ENCODE data around the gene STK10.

The STK10 gene

DNA sequence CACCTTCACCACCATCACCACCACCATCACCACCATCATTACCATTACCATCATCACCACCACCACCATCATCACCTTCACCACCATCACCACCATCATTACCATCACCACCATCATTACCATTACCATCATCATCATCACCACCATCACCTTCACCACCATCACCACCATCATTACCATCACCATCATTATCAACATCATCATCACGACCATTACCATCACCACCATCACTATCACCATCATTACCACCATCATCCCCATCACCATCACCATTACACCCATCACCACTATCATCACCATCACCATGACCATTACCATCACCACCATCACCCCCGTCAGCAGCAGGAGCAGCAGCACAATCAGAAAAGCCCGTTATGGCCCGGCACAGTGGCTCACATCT, 89.1 kb downstream of the STK10 start:
- Histone ChIP-seq H3K4me3 (ENCODE audit: low read length) (no peak overlapping the region), H4K20me1 (ENCODE audit: control insufficient read depth, insufficient read depth, low read depth, low read length) (no peaks in the 10 kb centered on the region), H3K4me2 (ENCODE audit: low read length) (no peak overlapping the region), H3K27ac (ENCODE audit: low read depth, low read length) (no peak overlapping the region), H3K36me3 (ENCODE audit: control insufficient read depth, low read length) (peaks cover 5% of the 10 kb centered on the region; the same call in 1 of the 2 replicates), H3K79me2 (ENCODE audit: control insufficient read depth, low read length) (no peaks in the 10 kb centered on the region), H3K9me3 (ENCODE audit: control insufficient read depth, insufficient read depth, low read length) (no peaks in the 10 kb centered on the region), H3F3A (ENCODE audit: control insufficient read depth, insufficient read depth) (no peaks in the 10 kb centered on the region), H3K4me1 (ENCODE audit: control insufficient read depth, low read length) (no peaks in the 10 kb centered on the region), H3K27me3 (ENCODE audit: control insufficient read depth, low read length) (no peaks in the 10 kb centered on the region), H3K9me2 (replicated peaks; ENCODE audit: control insufficient read depth, low read length) (no peaks in the 10 kb centered on the region)
- no peak for TF ChIP-seq EZH2phosphoT487 (IDR thresholded peaks at IDR 0.05; ENCODE audit: borderline replicate concordance, low read length)
- TF ChIP-seq, protein P1, sequence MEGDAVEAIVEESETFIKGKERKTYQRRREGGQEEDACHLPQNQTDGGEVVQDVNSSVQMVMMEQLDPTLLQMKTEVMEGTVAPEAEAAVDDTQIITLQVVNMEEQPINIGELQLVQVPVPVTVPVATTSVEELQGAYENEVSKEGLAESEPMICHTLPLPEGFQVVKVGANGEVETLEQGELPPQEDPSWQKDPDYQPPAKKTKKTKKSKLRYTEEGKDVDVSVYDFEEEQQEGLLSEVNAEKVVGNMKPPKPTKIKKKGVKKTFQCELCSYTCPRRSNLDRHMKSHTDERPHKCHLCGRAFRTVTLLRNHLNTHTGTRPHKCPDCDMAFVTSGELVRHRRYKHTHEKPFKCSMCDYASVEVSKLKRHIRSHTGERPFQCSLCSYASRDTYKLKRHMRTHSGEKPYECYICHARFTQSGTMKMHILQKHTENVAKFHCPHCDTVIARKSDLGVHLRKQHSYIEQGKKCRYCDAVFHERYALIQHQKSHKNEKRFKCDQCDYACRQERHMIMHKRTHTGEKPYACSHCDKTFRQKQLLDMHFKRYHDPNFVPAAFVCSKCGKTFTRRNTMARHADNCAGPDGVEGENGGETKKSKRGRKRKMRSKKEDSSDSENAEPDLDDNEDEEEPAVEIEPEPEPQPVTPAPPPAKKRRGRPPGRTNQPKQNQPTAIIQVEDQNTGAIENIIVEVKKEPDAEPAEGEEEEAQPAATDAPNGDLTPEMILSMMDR (IDR thresholded peaks at IDR 0.05; ENCODE audit: low read depth, low read length, poor library complexity, severe bottlenecking): no peak

DNA sequence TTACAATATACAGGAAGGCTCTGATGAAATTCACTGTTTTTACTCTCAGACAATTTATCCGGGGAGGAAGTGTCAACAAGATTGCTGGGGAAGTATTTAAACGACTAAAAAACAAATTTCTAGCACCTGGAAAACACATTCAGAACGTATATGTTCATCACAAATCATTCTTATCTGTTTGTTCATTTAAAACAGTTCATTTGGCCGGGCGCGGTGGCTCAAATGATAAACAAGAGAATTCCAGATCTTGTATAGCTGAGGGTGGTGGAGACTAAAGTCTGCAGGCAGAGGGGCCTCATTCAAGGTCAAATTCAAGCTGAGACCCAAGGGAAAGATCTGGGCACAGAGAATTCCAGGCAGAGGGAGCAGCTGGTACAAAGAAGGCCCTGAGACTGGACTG, 90.0 kb downstream of the STK10 start:
- no peaks in the 10 kb centered on the region for H3K9me3 ChIP-seq (ENCODE audit: control insufficient read depth, insufficient read depth, low read length)
- no peaks in the 10 kb centered on the region for H3K27me3 ChIP-seq (ENCODE audit: control insufficient read depth, low read length)
- H3K9me2 ChIP-seq (replicated peaks; ENCODE audit: control insufficient read depth, low read length): no peaks in the 10 kb centered on the region
- no peaks in the 10 kb centered on the region for H3F3A ChIP-seq (ENCODE audit: control insufficient read depth, insufficient read depth)
- peaks cover 9% of the 10 kb centered on the region for H3K36me3 ChIP-seq (ENCODE audit: control insufficient read depth, low read length)
- H3K79me2 ChIP-seq (ENCODE audit: control insufficient read depth, low read length): no peaks in the 10 kb centered on the region
- no peak overlapping the region for H3K27ac ChIP-seq (ENCODE audit: low read depth, low read length)
- TF ChIP-seq EZH2phosphoT487 (IDR thresholded peaks at IDR 0.05; ENCODE audit: borderline replicate concordance, low read length): no peak
- TF ChIP-seq, protein P1 (IDR thresholded peaks at IDR 0.05; ENCODE audit: low read depth, low read length, poor library complexity, severe bottlenecking): no peak
- H3K4me1 ChIP-seq (ENCODE audit: control insufficient read depth, low read length): no peaks in the 10 kb centered on the region
- no peaks in the 10 kb centered on the region for H4K20me1 ChIP-seq (ENCODE audit: control insufficient read depth, insufficient read depth, low read depth, low read length)
- H3K4me2 ChIP-seq (ENCODE audit: low read length): no peak overlapping the region
- H3K4me3 ChIP-seq (ENCODE audit: low read length): no peak overlapping the region

DNA sequence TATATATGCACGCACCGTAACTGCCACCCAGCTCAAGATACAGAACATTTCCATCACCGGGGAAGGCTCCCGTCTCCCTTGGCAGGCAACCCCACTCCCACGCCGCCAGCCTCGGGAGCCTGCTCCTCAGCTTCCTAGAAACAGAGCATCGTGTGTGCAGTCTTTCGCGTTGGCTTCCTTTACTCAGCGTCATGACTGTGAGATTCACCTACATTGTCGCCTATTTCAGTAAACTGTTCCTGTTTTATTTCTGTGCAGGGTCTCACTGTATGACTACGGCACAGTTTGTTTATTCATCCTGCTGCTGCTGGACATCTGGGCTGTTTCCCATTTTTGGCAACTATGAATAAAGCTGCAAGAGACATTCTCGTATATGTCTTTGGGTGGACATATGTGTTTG, 90.7 kb downstream of the STK10 start:
- Histone ChIP-seq H3K79me2 (ENCODE audit: control insufficient read depth, low read length) (no peaks in the 10 kb centered on the region), H3K4me1 (ENCODE audit: control insufficient read depth, low read length) (no peaks in the 10 kb centered on the region), H4K20me1 (ENCODE audit: control insufficient read depth, insufficient read depth, low read depth, low read length) (no peaks in the 10 kb centered on the region), H3K9me3 (ENCODE audit: control insufficient read depth, insufficient read depth, low read length) (no peaks in the 10 kb centered on the region), H3K4me2 (ENCODE audit: low read length) (no peak overlapping the region), H3F3A (ENCODE audit: control insufficient read depth, insufficient read depth) (no peaks in the 10 kb centered on the region), H3K9me2 (replicated peaks; ENCODE audit: control insufficient read depth, low read length) (no peaks in the 10 kb centered on the region), H3K4me3 (ENCODE audit: low read length) (no peak overlapping the region), H3K27me3 (ENCODE audit: control insufficient read depth, low read length) (no peaks in the 10 kb centered on the region), H3K36me3 (ENCODE audit: control insufficient read depth, low read length) (peaks cover 8% of the 10 kb centered on the region), H3K27ac (ENCODE audit: low read depth, low read length) (no peak overlapping the region)
- no peak for TF ChIP-seq EZH2phosphoT487 (IDR thresholded peaks at IDR 0.05; ENCODE audit: borderline replicate concordance, low read length)
- TF ChIP-seq, protein P1 (IDR thresholded peaks at IDR 0.05; ENCODE audit: low read depth, low read length, poor library complexity, severe bottlenecking): no peak

Data from DOHH2 (cell line).